Adipocyte (in vitro differentiated cells): ENCODE measurements around the gene BCAR3.

ENCODE experiments used
- DNase-seq: peaks from one replicate; pipeline ENCODE4 v3.0.0-alpha.2; 2015; ENCODE audit warnings: low read depth
- H3K27me3 ChIP-seq: replicated peaks from 2 replicates; pipeline ENCODE4 v1.7.0; 2013; ENCODE audit warnings: mild to moderate bottlenecking, low read length, moderate library complexity; ENCODE audit not compliant: control insufficient read depth, insufficient read depth
- H3K36me3 ChIP-seq: 2 replicates; pipeline ENCODE4 v1.7.0; 2013; ENCODE audit warnings: low read length, mild to moderate bottlenecking, moderate library complexity; ENCODE audit not compliant: control insufficient read depth, insufficient read depth, severe bottlenecking
- H3K4me1 ChIP-seq: 2 replicates; pipeline ENCODE4 v1.7.0; 2013; ENCODE audit warnings: mild to moderate bottlenecking, low read length, moderate library complexity; ENCODE audit not compliant: control insufficient read depth, insufficient read depth
- H3K4me3 ChIP-seq: 2 replicates; pipeline ENCODE4 v1.7.0; 2013; ENCODE audit warnings: mild to moderate bottlenecking, low read length, moderate library complexity
- H3K9ac ChIP-seq: 2 replicates; pipeline ENCODE4 v1.7.0; 2013; ENCODE audit warnings: mild to moderate bottlenecking, low read length, moderate library complexity
- H3K9me3 ChIP-seq: 2 replicates; pipeline ENCODE4 v1.7.0; 2013; ENCODE audit warnings: mild to moderate bottlenecking, low read length, moderate library complexity; ENCODE audit not compliant: control insufficient read depth

Gene BCAR3

GRCh38 chr1:93681101-93681988 is at the start of gene BCAR3:
TSS of gene BCAR3 (minus strand) at chr1:93681837. CDS start at chr1:93674930, 6,907 bp downstream.
- H3K9ac ChIP-seq: peak within 1 kb of the TSS; percentile 94
- peaks cover 19% of the 10 kb centered on the region for H3K36me3 ChIP-seq
- no peaks in the 10 kb centered on the region for H3K27me3 ChIP-seq
- DNase-seq: peak; percentile 91
- H3K4me3 ChIP-seq: peak within 1 kb of the TSS; percentile 92
- H3K4me1 ChIP-seq: peaks cover 33% of the 10 kb centered on the region
- no peaks in the 10 kb centered on the region for H3K9me3 ChIP-seq

DNA sequence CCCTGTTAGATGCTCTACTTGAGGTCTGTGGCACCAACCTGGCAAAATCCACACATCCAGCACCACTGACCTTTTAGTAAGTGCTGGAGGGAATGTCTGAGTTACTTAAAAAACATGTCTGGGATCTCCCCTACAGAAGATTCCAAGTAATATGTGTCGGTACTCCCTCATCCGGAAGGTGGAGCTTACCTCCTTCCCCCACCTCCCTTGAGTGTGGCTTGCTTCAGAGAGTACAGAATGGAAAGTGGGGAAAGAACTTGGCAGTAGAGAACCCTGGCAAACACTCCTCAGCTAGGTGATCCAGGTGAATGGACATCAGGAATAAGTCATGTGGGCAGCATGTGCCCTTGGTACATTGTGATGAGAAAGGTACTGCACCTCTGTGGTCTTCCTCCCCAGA is 49.0 kb upstream of the BCAR3 start:
- no peak for DNase-seq
- Histone ChIP-seq H3K36me3 (no peaks in the 10 kb centered on the region), H3K9ac (no peak overlapping the region)

GRCh38 chr1:93729906-93730305 is 48.3 kb upstream of the BCAR3 start:
- no peak overlapping the region for H3K9ac ChIP-seq
- no peaks in the 10 kb centered on the region for H3K27me3 ChIP-seq
- H3K9me3 ChIP-seq: no peaks in the 10 kb centered on the region
- no peak overlapping the region for H3K4me3 ChIP-seq
- DNase-seq: no peak
- H3K4me1 ChIP-seq: peaks cover 12% of the 10 kb centered on the region
- no peaks in the 10 kb centered on the region for H3K36me3 ChIP-seq

More for the DNA sequence above, 49.0 kb upstream of the BCAR3 start:
- Histone ChIP-seq H3K4me3 (no peak overlapping the region), H3K27me3 (no peaks in the 10 kb centered on the region), H3K9me3 (no peaks in the 10 kb centered on the region), H3K4me1 (peaks cover 18% of the 10 kb centered on the region)

- Histone ChIP-seq H3K9me3 (no peaks in the 10 kb centered on the region), H3K36me3 (no peaks in the 10 kb centered on the region), H3K4me3 (no peak overlapping the region), H3K4me1 (peaks cover 12% of the 10 kb centered on the region), H3K9ac (no peak overlapping the region), H3K27me3 (no peaks in the 10 kb centered on the region)
- no peak for DNase-seq
Observed at GRCh38 chr1:93729502-93729901, 47.9 kb upstream of the BCAR3 start.

DNA sequence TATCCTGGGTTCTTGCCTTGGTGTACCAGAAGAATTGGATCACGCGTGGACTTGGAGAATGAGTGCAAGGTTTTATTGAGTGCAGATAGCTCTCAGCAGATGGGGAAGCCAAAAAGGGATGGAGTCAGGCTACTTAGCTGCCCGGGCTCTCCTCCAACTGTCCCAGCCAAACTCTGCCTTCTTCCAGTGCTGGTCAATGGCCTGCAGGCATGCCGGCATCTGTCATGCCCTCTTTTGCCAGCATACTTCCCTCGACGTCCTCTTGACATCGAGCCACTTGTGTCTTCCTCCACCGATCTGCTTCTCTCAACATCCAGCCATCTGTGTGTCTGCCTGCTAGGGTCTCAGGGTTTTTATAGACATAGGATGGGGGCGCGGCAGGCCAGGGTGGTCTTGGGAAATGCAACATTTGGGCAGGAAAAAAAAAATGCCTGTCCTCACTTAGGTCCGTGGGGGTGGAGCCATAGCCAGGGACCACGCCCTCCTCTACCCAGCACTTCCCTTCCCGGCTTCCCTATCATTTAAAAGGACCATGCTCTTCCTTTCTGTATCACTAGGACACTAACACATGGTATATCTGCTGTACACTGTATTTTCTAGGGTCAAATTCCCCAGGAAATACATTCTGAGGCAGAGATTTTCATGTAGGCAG is 47.0 kb upstream of the BCAR3 start:
- no peaks in the 10 kb centered on the region for H3K36me3 ChIP-seq
- H3K27me3 ChIP-seq: no peaks in the 10 kb centered on the region
- no peaks in the 10 kb centered on the region for H3K9me3 ChIP-seq
- H3K9ac ChIP-seq: no peak overlapping the region
- no peak for DNase-seq
- peaks cover 8% of the 10 kb centered on the region for H3K4me1 ChIP-seq
- no peak overlapping the region for H3K4me3 ChIP-seq

GRCh38 chr1:93723733-93724270 is 42.2 kb upstream of the BCAR3 start:
- no peak overlapping the region for H3K4me3 ChIP-seq
- peaks cover 20% of the 10 kb centered on the region for H3K4me1 ChIP-seq

GRCh38 chr1:93723110-93723509 is 41.5 kb upstream of the BCAR3 start:
- H3K4me3 ChIP-seq: no peak overlapping the region
- peaks cover 20% of the 10 kb centered on the region for H3K4me1 ChIP-seq
- no peak overlapping the region for H3K9ac ChIP-seq
- peak; percentile 13 for DNase-seq
- no peaks in the 10 kb centered on the region for H3K36me3 ChIP-seq
- no peaks in the 10 kb centered on the region for H3K27me3 ChIP-seq
- no peaks in the 10 kb centered on the region for H3K9me3 ChIP-seq

More at GRCh38 chr1:93723733-93724270, 42.2 kb upstream of the BCAR3 start:
- DNase-seq: no peak
- H3K36me3 ChIP-seq: no peaks in the 10 kb centered on the region
- H3K9me3 ChIP-seq: no peaks in the 10 kb centered on the region
- no peaks in the 10 kb centered on the region for H3K27me3 ChIP-seq
- H3K9ac ChIP-seq: no peak overlapping the region

- Histone ChIP-seq H3K36me3 (no peaks in the 10 kb centered on the region), H3K9me3 (no peaks in the 10 kb centered on the region), H3K27me3 (no peaks in the 10 kb centered on the region), H3K4me1 (peaks cover 20% of the 10 kb centered on the region), H3K4me3 (no peak overlapping the region), H3K9ac (no peak overlapping the region)
- DNase-seq: no peak
Observed at GRCh38 chr1:93722081-93723031, 40.7 kb upstream of the BCAR3 start.

- H3K9ac ChIP-seq: no peak overlapping the region
- H3K9me3 ChIP-seq: peaks cover 10% of the 10 kb centered on the region
- H3K27me3 ChIP-seq: no peaks in the 10 kb centered on the region
- no peak overlapping the region for H3K4me3 ChIP-seq
- H3K4me1 ChIP-seq: peaks cover 20% of the 10 kb centered on the region
- no peaks in the 10 kb centered on the region for H3K36me3 ChIP-seq
- no peak for DNase-seq
Observed at GRCh38 chr1:93720956-93721626, 39.5 kb upstream of the BCAR3 start.

GRCh38 chr1:93717640-93718039 is 36.0 kb upstream of the BCAR3 start:
- Histone ChIP-seq H3K9me3 (peaks cover 10% of the 10 kb centered on the region), H3K9ac (no peak overlapping the region), H3K27me3 (no peaks in the 10 kb centered on the region), H3K4me3 (no peak overlapping the region), H3K36me3 (no peaks in the 10 kb centered on the region), H3K4me1 (peaks cover 20% of the 10 kb centered on the region)
- DNase-seq: no peak
